Measurements from ENCODE around the gene GOLGA5. TPM values are rescaled to one million over a fixed set of nuclear protein-coding genes. Genes with fewer than 3 reads are reported as not detected.
"Not testable (repeated sequence)": the region's sequence is repeated elsewhere in the genome, so short reads cannot be mapped to it uniquely, and the experiment has no call there.

Gene GOLGA5
- total and polyA plus RNA-seq, 2 experiments from 2014 or later, result 50.0 to 62.4 TPM

DNA sequence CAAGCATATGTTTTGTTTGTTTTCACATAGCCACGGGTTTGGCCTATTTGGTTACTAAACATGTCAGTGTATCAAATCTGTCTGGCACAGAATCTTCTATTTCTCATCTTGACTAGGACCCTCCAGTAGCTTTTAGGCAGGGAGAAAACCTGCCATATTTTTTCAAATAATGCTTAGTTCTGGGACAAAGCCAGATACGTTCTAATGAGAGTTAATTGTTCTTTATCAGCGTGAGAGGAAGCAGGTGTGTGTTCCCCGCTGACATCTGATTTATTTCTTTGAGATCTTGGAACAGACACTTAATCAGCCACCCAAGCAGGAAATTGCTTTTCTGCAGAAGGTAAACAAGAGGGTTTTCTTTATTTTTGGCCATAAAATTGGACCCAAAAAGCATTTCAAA is 54.8 kb downstream of the GOLGA5 start:
- no peak for DNase-seq (ENCODE audit: low spot score)
- no peaks in the 10 kb centered on the region for H3K36me3 ChIP-seq (replicated peaks; ENCODE audit: insufficient read depth, low read depth)

DNA sequence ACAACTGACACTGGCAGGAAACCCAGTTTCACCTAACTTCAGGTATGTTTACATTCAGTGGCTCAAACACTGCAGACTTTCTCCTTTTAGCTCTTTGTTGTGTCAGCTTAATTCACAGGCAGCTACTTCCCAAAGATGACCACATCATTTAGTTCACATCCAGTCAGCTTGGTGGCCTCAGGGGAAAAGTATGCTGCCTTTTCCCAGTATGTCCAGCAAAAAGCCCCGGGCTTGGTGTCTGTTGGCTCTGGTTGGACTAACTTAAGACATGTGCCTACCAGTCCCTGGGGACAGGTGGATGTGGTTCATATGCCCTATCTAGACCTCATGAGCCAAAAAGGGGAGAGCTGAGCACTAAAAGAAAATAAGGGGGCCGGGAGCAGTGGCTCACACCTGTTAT is 56.4 kb downstream of the GOLGA5 start:
- H3K4me2 ChIP-seq, result no peak overlapping the region
- H3K27me3 ChIP-seq, result no peaks in the 10 kb centered on the region
- no peaks in the 10 kb centered on the region for H3K9me3 ChIP-seq (ENCODE audit: low read depth)
- TF ChIP-seq EZH2 (IDR thresholded peaks at IDR 0.05; ENCODE audit: borderline replicate concordance) (no peak), EZH2phosphoT487 (IDR thresholded peaks at IDR 0.05; ENCODE audit: low read depth, severe bottlenecking, unreplicated experiment) (no peak)
- TF ChIP-seq, protein P1, sequence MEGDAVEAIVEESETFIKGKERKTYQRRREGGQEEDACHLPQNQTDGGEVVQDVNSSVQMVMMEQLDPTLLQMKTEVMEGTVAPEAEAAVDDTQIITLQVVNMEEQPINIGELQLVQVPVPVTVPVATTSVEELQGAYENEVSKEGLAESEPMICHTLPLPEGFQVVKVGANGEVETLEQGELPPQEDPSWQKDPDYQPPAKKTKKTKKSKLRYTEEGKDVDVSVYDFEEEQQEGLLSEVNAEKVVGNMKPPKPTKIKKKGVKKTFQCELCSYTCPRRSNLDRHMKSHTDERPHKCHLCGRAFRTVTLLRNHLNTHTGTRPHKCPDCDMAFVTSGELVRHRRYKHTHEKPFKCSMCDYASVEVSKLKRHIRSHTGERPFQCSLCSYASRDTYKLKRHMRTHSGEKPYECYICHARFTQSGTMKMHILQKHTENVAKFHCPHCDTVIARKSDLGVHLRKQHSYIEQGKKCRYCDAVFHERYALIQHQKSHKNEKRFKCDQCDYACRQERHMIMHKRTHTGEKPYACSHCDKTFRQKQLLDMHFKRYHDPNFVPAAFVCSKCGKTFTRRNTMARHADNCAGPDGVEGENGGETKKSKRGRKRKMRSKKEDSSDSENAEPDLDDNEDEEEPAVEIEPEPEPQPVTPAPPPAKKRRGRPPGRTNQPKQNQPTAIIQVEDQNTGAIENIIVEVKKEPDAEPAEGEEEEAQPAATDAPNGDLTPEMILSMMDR (IDR thresholded peaks at IDR 0.05; ENCODE audit: poor library complexity), result no peak
- no peaks in the 10 kb centered on the region for H3K79me2 ChIP-seq
- no peak for DNase-seq (ENCODE audit: low spot score)
- no peak overlapping the region for H3K4me3 ChIP-seq
- no peaks in the 10 kb centered on the region for H4K20me1 ChIP-seq (ENCODE audit: insufficient read depth, poor library complexity, severe bottlenecking)
- H3K4me1 ChIP-seq (ENCODE audit: insufficient read depth), result no peaks in the 10 kb centered on the region
- H3K36me3 ChIP-seq (replicated peaks; ENCODE audit: insufficient read depth, low read depth), result no peaks in the 10 kb centered on the region
- no peak overlapping the region for H3K27ac ChIP-seq
- WGBS (ENCODE audit: low lambda C conversion rate, missing lambda C conversion rate), result 84% methylated on average over 2 of the region's 2 CpGs
- H2AFZ ChIP-seq, result no peak overlapping the region
- no peaks in the 10 kb centered on the region for H3K9me2 ChIP-seq (replicated peaks; ENCODE audit: insufficient read depth)

More for the DNA sequence above, 54.8 kb downstream of the GOLGA5 start:
- Histone ChIP-seq H3K4me3 (no peak overlapping the region), H4K20me1 (ENCODE audit: insufficient read depth, poor library complexity, severe bottlenecking) (no peaks in the 10 kb centered on the region), H2AFZ (no peak overlapping the region), H3K4me2 (no peak overlapping the region), H3K27ac (no peak overlapping the region), H3K4me1 (ENCODE audit: insufficient read depth) (no peaks in the 10 kb centered on the region), H3K27me3 (no peaks in the 10 kb centered on the region), H3K79me2 (no peaks in the 10 kb centered on the region), H3K9me3 (ENCODE audit: low read depth) (no peaks in the 10 kb centered on the region), H3K9me2 (replicated peaks; ENCODE audit: insufficient read depth) (no peaks in the 10 kb centered on the region)
- TF ChIP-seq, protein P1 (IDR thresholded peaks at IDR 0.05; ENCODE audit: poor library complexity), result no peak
- TF ChIP-seq EZH2phosphoT487 (IDR thresholded peaks at IDR 0.05; ENCODE audit: low read depth, severe bottlenecking, unreplicated experiment) (no peak), EZH2 (IDR thresholded peaks at IDR 0.05; ENCODE audit: borderline replicate concordance) (no peak)
- WGBS (ENCODE audit: low lambda C conversion rate, missing lambda C conversion rate), result 51% methylated on average over 4 of the region's 4 CpGs

DNA sequence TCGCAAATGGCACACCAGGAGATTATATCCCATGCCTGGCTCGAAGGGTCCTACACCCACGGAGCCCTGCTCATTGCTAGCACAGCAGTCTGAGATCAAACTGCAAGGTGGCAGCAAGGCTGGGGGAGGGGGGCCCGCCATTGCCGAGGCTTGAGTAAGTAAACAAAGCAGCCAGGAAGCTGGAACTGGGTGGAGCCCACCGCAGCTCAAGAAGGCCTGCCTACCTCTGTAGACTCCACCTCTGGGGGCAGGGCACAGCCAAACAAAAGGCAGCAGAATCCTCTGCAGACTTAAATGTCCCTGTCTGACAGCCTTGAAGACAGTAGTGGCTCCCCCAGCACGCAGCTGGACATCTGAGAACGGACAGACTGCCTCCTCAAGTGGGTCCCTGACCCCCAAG is 59.0 kb downstream of the GOLGA5 start:
- H3K9me3 ChIP-seq (ENCODE audit: low read depth); DNase-seq (ENCODE audit: low spot score); H3K27me3 ChIP-seq; H2AFZ ChIP-seq; H3K27ac ChIP-seq; H3K79me2 ChIP-seq; H3K4me1 ChIP-seq (ENCODE audit: insufficient read depth); H4K20me1 ChIP-seq (ENCODE audit: insufficient read depth, poor library complexity, severe bottlenecking); H3K4me3 ChIP-seq; H3K4me2 ChIP-seq; H3K36me3 ChIP-seq (replicated peaks; ENCODE audit: insufficient read depth, low read depth); H3K9me2 ChIP-seq (replicated peaks; ENCODE audit: insufficient read depth): not testable (repeated sequence)
- WGBS (ENCODE audit: low lambda C conversion rate, missing lambda C conversion rate), result 74% methylated on average over 8 of the region's 8 CpGs

DNA sequence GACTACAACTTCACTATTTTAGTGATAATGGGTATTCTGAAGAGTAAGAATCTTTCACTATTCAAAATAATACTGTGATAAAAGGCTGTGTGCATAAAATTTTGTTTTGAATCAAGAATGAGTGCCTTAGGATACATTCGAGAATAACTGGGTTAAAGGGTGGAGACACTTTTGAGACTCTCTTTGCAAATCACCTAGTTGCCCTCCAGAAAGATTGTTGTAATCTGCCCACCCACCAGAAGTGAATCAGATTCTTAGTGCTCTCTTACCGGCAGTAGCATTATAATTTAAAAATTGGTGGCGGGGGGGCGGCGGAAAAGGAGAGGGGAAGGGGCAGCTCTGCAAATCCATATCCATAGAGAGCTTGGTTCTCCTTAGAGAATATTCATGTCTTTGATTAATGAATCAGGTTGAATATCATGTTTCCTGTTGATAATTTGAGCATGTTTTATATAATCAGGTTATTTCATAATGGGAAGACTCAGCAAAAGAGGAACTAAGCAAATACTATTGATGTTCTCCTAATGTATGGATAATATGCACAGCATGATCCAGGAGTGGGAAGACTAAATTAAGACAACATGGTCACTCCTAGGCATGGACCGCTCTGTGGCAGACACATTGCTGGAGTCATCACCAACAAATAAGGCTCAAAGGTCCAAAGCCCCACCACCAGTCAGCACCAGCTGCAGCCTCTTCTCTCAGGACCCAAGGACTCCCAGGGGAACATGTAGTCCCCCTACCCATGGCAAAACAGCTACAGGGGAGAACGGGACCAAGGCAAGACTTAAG is 66.1 kb downstream of the GOLGA5 start:
- WGBS (ENCODE audit: low lambda C conversion rate, missing lambda C conversion rate), result 94% methylated on average over 7 of the region's 7 CpGs

More for the DNA sequence above, 66.1 kb downstream of the GOLGA5 start:
- Histone ChIP-seq H3K4me3 (no peak overlapping the region), H3K27me3 (no peaks in the 10 kb centered on the region), H4K20me1 (ENCODE audit: insufficient read depth, poor library complexity, severe bottlenecking) (no peaks in the 10 kb centered on the region), H3K9me3 (ENCODE audit: low read depth) (no peaks in the 10 kb centered on the region), H3K4me1 (ENCODE audit: insufficient read depth) (no peaks in the 10 kb centered on the region), H3K4me2 (no peak overlapping the region), H3K79me2 (no peaks in the 10 kb centered on the region), H2AFZ (no peak overlapping the region), H3K36me3 (replicated peaks; ENCODE audit: insufficient read depth, low read depth) (no peaks in the 10 kb centered on the region), H3K27ac (no peak overlapping the region), H3K9me2 (replicated peaks; ENCODE audit: insufficient read depth) (no peaks in the 10 kb centered on the region)
- TF ChIP-seq EZH2phosphoT487 (IDR thresholded peaks at IDR 0.05; ENCODE audit: low read depth, severe bottlenecking, unreplicated experiment) (no peak), EZH2 (IDR thresholded peaks at IDR 0.05; ENCODE audit: borderline replicate concordance) (no peak)
- TF ChIP-seq, protein P1 (IDR thresholded peaks at IDR 0.05; ENCODE audit: poor library complexity), result no peak
- DNase-seq (ENCODE audit: low spot score), result no peak
